Transverse colon (tissue), 4 donors: ENCODE results near the gene EYA4. TPM values are rescaled to one million over a fixed set of nuclear protein-coding genes. Genes with fewer than 3 reads are reported as not detected.
"Not testable (repeated sequence)": the region's sequence is repeated elsewhere in the genome, so short reads cannot be mapped to it uniquely, and the experiment has no call there.

Experiments
- DNase-seq: peaks from one replicate; pipeline ENCODE4 v3.0.0-alpha.2; 2019
- H3K27ac ChIP-seq, 4 donors: fragments of 200-600 bp; sonication (generic); 2 replicates each; pipeline ENCODE4 v1.5.1; 2016 to 2018; ENCODE audit warnings: inconsistent platforms in 4 of 4
- H3K27me3 ChIP-seq: fragments of 200-600 bp; sonication (generic); 2 replicates; pipeline ENCODE4 v1.5.1; 2017; ENCODE audit warnings: inconsistent platforms
- H3K36me3 ChIP-seq, 4 donors: fragments of 200-600 bp; sonication (generic); 2 replicates each; pipeline ENCODE4 v1.5.1; 2017 to 2019; ENCODE audit warnings: inconsistent platforms in 4 of 4
- H3K4me1 ChIP-seq, 4 donors: fragments of 200-600 bp; sonication (generic); 2 replicates each; pipeline ENCODE4 v1.5.1; 2017 to 2020; ENCODE audit warnings: inconsistent platforms in 4 of 4
- H3K4me3 ChIP-seq, 4 donors: fragments of 200-600 bp; sonication (generic); 1 replicate in 1 of 4; 2 replicates in 3 of 4; pipeline versions ENCODE4 v1.5.1 to v1.6.1; 2017 to 2019; ENCODE audit warnings: inconsistent platforms in 4 of 4
- H3K9me3 ChIP-seq, 2 donors: fragments of 200-600 bp; sonication (generic); 2 replicates each; pipeline ENCODE4 v1.5.1; 2017 to 2019; ENCODE audit warnings: inconsistent platforms in 2 of 2
- CTCF ChIP-seq, 5 experiments: fragments of 200-600 bp in 3 of 5; fragments of 450-650 bp in 2 of 5; sonication (generic) in 3 of 5; IDR thresholded peaks; 1 replicate in 2 of 5; 2 replicates in 3 of 5; pipeline ENCODE4 v1.5.1; 2016 to 2017; ENCODE audit warnings: antibody characterized with exemption in 5 of 5, inconsistent platforms in 3 of 5, mild to moderate bottlenecking in 2 of 5, moderate library complexity in 1 of 5
- EP300 ChIP-seq: sonication (generic); formaldehyde crosslinking; IDR thresholded peaks from one replicate; pipeline ENCODE4 v1.6.1; 2017; ENCODE audit warnings: antibody characterized with exemption, low read depth
- POLR2A ChIP-seq: fragments of 450-650 bp; IDR thresholded peaks from one replicate; pipeline ENCODE4 v1.6.1; 2016; ENCODE audit warnings: antibody characterized with exemption, mild to moderate bottlenecking, moderate library complexity
- POLR2AphosphoS5 ChIP-seq, 3 donors: sonication (generic); formaldehyde crosslinking; IDR thresholded peaks; one replicate each; pipeline ENCODE4 v1.6.1; 2016; ENCODE audit warnings: antibody characterized with exemption in 3 of 3
- WGBS, 2 donors: methylation state at CpG; one replicate each; pipeline ENCODE4 v1.1.5; 2018; ENCODE audit warnings: low coverage in 1 of 2; 5-methylcytosine and 5-hydroxymethylcytosine counted together
- in situ Hi-C, 4 donors: fragments of 200-750 bp; cut with MboI; loops; one replicate each; pipeline versions ENCODE4 v1.15.0 to v1.15.1; 2017; ENCODE audit warnings: low sequenced_read_pairs in 3 of 4, low pct_ligation_motif_present in 1 of 4, low pct_unique_long_range_greater_than_20kb in 1 of 4
- intact Hi-C: fragments of 100-400 bp; cut with DNase I; formaldehyde crosslinking; loops from one replicate; pipeline ENCODE4 v1.15.1; 2023; ENCODE audit warnings: low total_unique reads
- total RNA-seq, 4 donors: library from RNA; depleted of rRNA; stranded (reverse); fragments of >200 nt; gene quantifications; one replicate each; pipeline ENCODE4 v1.1.0, GENCODE V29; 2016

Gene EYA4
- total RNA-seq, 4 donors from 2014 or later: 0.27 to 0.64 TPM; not detected in 2

GRCh38 chr6:133396233-133396983 lies 155.3 kb downstream of the EYA4 start:
- H3K36me3 ChIP-seq: no peaks in the 10 kb centered on the region
- DNase-seq: no peak
- H3K4me1 ChIP-seq: no peaks in the 10 kb centered on the region
- H3K27me3 ChIP-seq: no peaks in the 10 kb centered on the region
- no peak overlapping the region for H3K4me3 ChIP-seq
- no peaks in the 10 kb centered on the region for H3K9me3 ChIP-seq
- in situ Hi-C loops: no loop called here
- TF ChIP-seq CTCF (IDR thresholded peaks at IDR 0.05): no peak
- TF ChIP-seq POLR2AphosphoS5 (IDR thresholded peaks at IDR 0.05): no peak
- no peak for TF ChIP-seq EP300
- TF ChIP-seq POLR2A: no peak
- H3K27ac ChIP-seq: no peak overlapping the region
- intact Hi-C loops: no loop called here
- 52 to 67% methylated on average over 5 to 6 of the region's 6 CpGs for WGBS, 2 donors

- DNase-seq: no peak
- Histone ChIP-seq H3K27ac (no peak overlapping the region), H3K4me3 (no peak overlapping the region), H3K27me3 (no peaks in the 10 kb centered on the region), H3K36me3 (no peaks in the 10 kb centered on the region), H3K9me3 (no peaks in the 10 kb centered on the region), H3K4me1 (no peaks in the 10 kb centered on the region)
- intact Hi-C loops (no loop called here), in situ Hi-C loops (no loop called here)
- no peak for TF ChIP-seq POLR2AphosphoS5 (IDR thresholded peaks at IDR 0.05)
- TF ChIP-seq POLR2A: no peak
- TF ChIP-seq CTCF (IDR thresholded peaks at IDR 0.05): no peak
- no peak for TF ChIP-seq EP300
Observed at GRCh38 chr6:133396984-133397348, 155.8 kb downstream of the EYA4 start.

- H3K4me1 ChIP-seq, H3K9me3 ChIP-seq, H3K4me3 ChIP-seq, intact Hi-C loops, DNase-seq, H3K27me3 ChIP-seq, H3K36me3 ChIP-seq, in situ Hi-C loops, H3K27ac ChIP-seq: not testable (repeated sequence)
- 81 to 90% methylated on average over 4 of the region's 4 CpGs for WGBS, 2 donors
Observed at GRCh38 chr6:133397601-133398000, 156.4 kb downstream of the EYA4 start.

GRCh38 chr6:133399426-133399825 lies 158.3 kb downstream of the EYA4 start:
- intact Hi-C loops: no loop called here
- H3K9me3 ChIP-seq: no peaks in the 10 kb centered on the region
- in situ Hi-C loops: no loop called here
- H3K27me3 ChIP-seq: no peaks in the 10 kb centered on the region
- H3K4me3 ChIP-seq: no peak overlapping the region
- H3K27ac ChIP-seq: no peak overlapping the region
- DNase-seq: no peak
- TF ChIP-seq EP300 (no peak), CTCF (IDR thresholded peaks at IDR 0.05) (no peak), POLR2A (no peak), POLR2AphosphoS5 (IDR thresholded peaks at IDR 0.05) (no peak)
- no peaks in the 10 kb centered on the region for H3K36me3 ChIP-seq
- WGBS, 2 donors: 36 to 51% methylated on average over 2 of the region's 2 CpGs
- no peaks in the 10 kb centered on the region for H3K4me1 ChIP-seq

GRCh38 chr6:133404151-133404550 lies 163.0 kb downstream of the EYA4 start:
- Histone ChIP-seq H3K4me1 (no peaks in the 10 kb centered on the region), H3K27me3 (no peaks in the 10 kb centered on the region), H3K36me3 (no peaks in the 10 kb centered on the region), H3K4me3 (no peak overlapping the region), H3K27ac (no peak overlapping the region), H3K9me3 (no peaks in the 10 kb centered on the region)
- intact Hi-C loops: no loop called here
- TF ChIP-seq EP300: no peak
- in situ Hi-C loops: no loop called here
- 60 to 77% methylated on average over 1 to 2 of the region's 2 CpGs for WGBS, 2 donors
- no peak for DNase-seq
